Astrocyte of the cerebellum (primary cell): ENCODE data around the gene KRTAP1-1.
"Not testable (repeated sequence)": the region's sequence is repeated elsewhere in the genome, so short reads cannot be mapped to it uniquely, and the experiment has no call there.

Experiments
- DNase-seq: peaks from one replicate; pipeline ENCODE4 v3.0.0-alpha.2; 2011; ENCODE audit warnings: low read depth
- H3K4me3 ChIP-seq: 2 replicates; pipeline ENCODE4 v1.5.1; 2011; ENCODE audit warnings: mild to moderate bottlenecking, low read depth, low read length, moderate library complexity
- in situ Hi-C: cut with HindIII; loops from 2 replicates; pipeline ENCODE4 v1.10.0; 2017; ENCODE audit warnings: low sequenced_read_pairs
- TF ChIP-seq, protein P1 (sequence below): IDR thresholded peaks from 2 replicates; pipeline ENCODE4 v1.5.1; 2012; ENCODE audit warnings: low read length, low read depth, moderate library complexity, mild to moderate bottlenecking; ENCODE audit errors: missing control alignments

Gene KRTAP1-1, protein sequence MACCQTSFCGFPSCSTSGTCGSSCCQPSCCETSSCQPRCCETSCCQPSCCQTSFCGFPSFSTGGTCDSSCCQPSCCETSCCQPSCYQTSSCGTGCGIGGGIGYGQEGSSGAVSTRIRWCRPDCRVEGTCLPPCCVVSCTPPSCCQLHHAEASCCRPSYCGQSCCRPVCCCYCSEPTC

DNA sequence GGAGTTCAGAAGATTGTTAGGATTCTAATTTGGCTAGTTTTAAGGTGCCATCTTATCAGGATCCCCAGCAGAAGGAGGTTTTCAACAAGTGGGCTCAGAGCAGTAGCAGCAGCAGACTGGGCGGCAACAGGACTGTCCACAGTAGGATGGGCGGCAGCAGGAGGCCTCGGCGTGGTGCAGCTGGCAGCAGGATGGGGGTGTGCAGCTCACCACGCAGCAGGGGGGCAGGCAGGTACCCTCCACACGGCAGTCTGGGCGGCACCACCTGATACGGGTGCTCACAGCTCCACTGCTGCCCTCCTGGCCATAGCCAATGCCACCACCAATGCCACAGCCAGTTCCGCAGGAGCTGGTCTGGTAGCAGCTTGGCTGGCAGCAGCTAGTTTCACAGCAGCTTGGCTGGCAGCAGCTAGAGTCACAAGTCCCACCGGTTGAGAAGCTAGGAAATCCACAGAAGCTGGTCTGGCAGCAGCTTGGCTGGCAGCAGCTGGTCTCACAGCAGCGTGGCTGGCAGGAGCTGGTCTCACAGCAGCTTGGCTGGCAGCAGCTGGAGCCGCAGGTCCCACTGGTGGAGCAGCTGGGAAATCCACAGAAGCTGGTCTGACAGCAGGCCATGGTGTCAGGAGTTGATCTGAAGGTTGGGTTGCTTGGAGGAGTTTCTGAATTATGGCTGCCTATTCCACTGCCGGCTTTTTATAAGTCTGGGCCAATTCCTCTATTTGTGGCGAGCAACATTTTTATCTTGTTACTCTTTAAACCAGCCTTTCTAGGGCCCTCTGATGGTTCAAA, at the start of gene KRTAP1-1:
TSS of gene KRTAP1-1 (minus strand) at position 668 of the 789 bp plus-strand sequence. CDS start at position 615, 53 bp downstream.
- H3K4me3 ChIP-seq, in situ Hi-C loops, DNase-seq: not testable (repeated sequence)

DNA sequence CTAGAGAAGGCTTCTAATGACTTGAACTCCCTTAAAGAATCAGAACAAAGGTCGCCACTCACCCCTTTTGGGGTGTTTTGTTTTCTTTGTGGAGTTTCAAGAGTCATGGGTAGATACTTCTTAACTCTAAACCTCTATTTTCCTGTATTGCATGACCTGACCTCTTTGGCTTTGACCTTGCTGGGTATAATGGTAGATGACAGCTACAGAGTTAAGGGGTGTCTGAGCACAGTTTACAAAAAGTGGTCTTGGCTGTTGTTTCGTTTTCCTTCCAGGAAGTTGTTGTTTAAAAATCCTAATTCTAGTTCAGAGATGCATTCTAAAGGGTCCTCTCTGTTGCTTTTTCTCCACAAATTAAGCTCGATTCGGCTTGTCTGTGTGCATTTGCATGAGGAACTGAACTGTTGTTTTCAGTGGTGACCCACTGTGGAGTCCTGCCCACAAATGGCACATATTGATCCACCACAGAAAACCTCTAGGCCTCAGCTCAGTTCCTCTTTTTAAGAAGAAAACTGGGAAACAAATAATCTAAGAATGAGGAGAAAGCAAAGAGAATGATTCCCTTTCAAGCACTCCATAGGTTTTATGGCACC, 47.6 kb upstream of the KRTAP1-1 start:
- H3K4me3 ChIP-seq, DNase-seq, in situ Hi-C loops: not testable (repeated sequence)

DNA sequence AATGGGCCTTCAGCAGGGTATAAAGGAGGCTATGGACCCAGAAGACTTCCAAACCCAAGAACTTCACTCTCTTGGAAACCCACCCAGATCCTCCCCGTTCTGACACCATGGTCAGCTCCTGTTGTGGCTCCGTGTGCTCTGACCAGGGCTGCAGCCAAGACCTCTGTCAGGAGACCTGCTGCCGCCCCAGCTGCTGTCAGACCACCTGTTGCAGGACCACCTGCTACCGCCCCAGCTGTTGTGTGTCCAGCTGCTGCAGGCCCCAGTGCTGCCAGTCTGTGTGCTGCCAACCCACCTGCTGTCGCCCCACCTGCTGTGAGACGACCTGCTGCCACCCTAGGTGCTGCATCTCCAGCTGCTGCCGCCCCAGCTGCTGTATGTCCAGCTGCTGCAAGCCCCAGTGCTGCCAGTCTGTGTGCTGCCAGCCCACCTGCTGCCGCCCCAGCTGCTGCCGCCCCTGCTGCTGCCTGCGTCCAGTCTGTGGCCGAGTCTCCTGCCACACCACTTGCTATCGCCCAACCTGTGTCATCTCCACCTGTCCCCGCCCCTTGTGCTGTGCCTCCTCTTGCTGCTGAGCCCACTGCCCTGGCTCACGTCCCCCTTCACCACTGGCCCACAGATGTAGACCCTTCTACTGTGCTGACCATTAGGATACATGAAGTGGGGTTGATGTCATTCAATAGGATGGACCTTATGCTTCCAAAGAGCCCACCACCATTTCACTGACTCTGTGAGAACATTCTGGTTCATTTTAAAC, 43.0 kb upstream of the KRTAP1-1 start, which contains the start of gene KRTAP4-7:
TSS of gene KRTAP4-7 (plus strand) at position 51 of the 757 bp plus-strand sequence. CDS start at position 108, 57 bp downstream.
- H3K4me3 ChIP-seq, DNase-seq, in situ Hi-C loops: not testable (repeated sequence)

DNA sequence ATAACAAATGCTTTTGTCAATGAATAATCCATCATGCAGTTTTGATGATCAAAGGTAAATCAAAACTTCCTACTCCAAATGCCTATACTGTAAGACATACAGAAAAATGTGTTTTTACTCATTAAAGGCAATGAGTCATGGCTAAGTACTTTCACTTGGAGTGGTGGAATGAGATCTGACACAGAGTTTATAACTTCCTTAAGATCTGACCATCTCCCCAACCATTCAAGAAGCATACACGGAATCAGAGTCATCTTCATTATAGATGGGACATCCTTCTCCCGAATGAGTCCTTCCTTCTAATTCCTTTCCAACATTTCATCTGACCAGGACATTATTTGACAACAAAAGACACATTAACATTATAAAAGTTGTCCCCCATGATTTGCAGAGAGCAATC, 42.2 kb upstream of the KRTAP1-1 start:
- H3K4me3 ChIP-seq, DNase-seq, in situ Hi-C loops: not testable (repeated sequence)

DNA sequence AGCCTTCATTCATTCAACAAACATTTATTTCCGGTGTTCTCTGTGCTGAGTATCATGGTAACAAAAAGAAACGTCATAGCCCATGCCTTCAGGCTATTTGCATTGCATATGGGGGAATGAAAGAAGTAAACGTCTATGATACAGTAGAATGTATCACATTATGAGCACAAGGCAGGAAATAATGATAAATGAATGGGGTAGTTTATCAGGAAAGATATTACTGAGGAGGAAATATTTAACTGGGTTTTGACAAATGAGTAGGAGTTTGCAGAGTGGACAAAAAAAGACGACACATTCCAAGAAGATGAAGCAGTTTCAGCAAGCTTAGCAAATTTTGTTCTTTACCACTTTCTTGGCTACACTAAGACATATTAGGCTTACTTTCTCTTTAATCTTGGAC, 41.4 kb upstream of the KRTAP1-1 start:
- in situ Hi-C loops = no loop called here
- TF ChIP-seq, protein P1, sequence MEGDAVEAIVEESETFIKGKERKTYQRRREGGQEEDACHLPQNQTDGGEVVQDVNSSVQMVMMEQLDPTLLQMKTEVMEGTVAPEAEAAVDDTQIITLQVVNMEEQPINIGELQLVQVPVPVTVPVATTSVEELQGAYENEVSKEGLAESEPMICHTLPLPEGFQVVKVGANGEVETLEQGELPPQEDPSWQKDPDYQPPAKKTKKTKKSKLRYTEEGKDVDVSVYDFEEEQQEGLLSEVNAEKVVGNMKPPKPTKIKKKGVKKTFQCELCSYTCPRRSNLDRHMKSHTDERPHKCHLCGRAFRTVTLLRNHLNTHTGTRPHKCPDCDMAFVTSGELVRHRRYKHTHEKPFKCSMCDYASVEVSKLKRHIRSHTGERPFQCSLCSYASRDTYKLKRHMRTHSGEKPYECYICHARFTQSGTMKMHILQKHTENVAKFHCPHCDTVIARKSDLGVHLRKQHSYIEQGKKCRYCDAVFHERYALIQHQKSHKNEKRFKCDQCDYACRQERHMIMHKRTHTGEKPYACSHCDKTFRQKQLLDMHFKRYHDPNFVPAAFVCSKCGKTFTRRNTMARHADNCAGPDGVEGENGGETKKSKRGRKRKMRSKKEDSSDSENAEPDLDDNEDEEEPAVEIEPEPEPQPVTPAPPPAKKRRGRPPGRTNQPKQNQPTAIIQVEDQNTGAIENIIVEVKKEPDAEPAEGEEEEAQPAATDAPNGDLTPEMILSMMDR = no peak
- H3K4me3 ChIP-seq = no peak overlapping the region
- no peak for DNase-seq

DNA sequence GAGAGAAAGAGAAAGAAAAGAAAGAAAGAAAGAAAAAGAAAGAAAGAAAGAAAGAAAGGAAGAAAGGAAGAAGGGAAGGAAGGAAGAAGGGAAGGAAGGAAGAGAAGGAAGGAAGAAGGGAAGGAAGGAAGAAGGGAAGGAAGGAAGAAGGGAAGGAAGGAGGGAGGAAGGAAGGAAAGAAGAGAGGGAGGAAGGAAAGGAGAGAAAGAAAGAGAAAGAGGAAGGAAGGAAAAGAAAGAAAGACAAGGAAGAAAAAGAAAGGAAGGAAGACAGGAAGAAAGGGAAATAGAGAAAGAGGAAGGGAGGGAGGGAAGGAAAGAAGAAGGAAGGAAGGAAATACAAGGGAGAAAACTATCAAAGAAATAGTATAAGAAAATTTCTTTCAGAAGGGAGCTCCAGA, 35.5 kb upstream of the KRTAP1-1 start:
- H3K4me3 ChIP-seq = no peak overlapping the region
- in situ Hi-C loops = no loop called here
- no peak for DNase-seq
- TF ChIP-seq, protein P1 = no peak

DNA sequence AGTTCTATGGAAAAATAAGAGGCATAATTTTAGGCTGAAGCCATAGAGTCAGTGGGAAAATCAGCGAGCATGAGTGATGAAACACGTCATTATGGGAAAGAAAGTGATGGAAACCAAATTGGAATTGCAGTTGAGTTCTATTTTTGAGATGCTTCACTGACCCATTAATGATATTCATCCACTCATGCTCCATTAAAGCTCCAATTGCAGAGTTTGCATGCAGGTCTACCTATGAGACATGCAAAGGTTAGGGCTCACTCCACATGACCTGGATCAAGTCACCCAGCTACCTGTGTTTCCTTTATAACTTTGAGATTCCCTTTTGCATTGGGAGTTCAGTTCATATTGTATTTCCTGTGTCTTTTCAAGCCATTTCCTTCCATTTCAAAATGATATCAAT, 32.4 kb upstream of the KRTAP1-1 start:
- H3K4me3 ChIP-seq = no peak overlapping the region
- in situ Hi-C loops = no loop called here
- TF ChIP-seq, protein P1 = no peak
- DNase-seq = no peak

DNA sequence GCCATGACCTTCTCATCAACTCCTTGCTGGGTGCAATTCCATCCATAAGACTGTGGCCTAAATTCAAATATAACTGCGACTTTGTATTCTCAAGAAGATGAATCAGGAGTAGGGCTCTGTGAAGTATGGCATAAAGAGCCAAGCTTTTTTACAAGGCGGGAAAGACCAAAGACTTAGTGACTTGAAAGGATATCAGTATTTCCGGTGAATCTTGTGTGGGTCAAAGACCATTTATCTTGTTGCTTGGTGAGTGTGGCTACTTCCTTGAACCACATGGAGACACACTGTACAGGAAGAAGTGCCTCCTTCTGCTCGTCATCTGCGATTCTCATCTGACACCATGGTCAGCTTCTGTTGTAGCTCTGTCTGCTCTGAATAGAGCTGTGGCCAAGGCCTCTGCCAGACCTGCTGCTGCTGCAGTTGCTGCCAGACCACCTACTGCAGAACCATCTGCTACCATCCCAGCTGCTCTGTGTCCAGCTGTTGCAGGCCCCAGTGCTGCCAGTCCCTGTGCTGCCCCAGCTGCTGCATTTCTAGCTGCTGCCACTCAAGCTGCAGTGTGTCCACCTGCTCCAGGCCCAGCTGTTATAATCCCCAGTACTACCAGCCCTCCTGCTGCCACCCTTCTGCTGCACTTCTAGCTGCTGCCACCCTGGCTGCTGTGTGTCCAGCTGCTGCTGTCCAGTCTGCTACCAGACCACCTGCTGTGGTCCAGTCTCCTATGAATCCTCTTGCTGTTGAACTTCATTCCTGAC, 30.5 kb upstream of the KRTAP1-1 start:
- TF ChIP-seq, protein P1 = no peak
- no peak for DNase-seq
- H3K4me3 ChIP-seq = no peak overlapping the region
- in situ Hi-C loops = no loop called here
